Hepatocyte (in vitro differentiated cells): ENCODE measurements around the gene DIPK1B.

Source experiments
- CTCF ChIP-seq: fragments of 200-600 bp; sonication (generic); IDR thresholded peaks from 2 replicates; pipeline ENCODE4 v1.5.1; 2016; ENCODE audit warnings: antibody characterized with exemption, mild to moderate bottlenecking; ENCODE audit not compliant: poor library complexity
- EZH2 ChIP-seq: fragments of 200-600 bp; sonication (generic); IDR thresholded peaks from 2 replicates; pipeline ENCODE4 v1.6.1; 2016; ENCODE audit warnings: antibody characterized with exemption, mild to moderate bottlenecking, borderline replicate concordance

GRCh38 chr9:136671646-136672430, 40.5 kb upstream of the DIPK1B start:
- TF ChIP-seq CTCF (peak; percentile 74), EZH2 (no peak)
